NCI-H2029 (cell line): ENCODE measurements around the gene OARD1.
"Not testable (repeated sequence)": the region's sequence is repeated elsewhere in the genome, so short reads cannot be mapped to it uniquely, and the experiment has no call there.

Source experiments
- DNase-seq: peaks from one replicate; lab custom pipeline; 2025; lab: John Stamatoyannopoulos, UW

The OARD1 gene

GRCh38 chr6:41025966-41026530 is 46.1 kb downstream of the OARD1 start:
- DNase-seq: no peak

GRCh38 chr6:41023114-41023513 is 49.0 kb downstream of the OARD1 start:
- DNase-seq: no peak

- peak; percentile 35 for DNase-seq
These were observed 49.9 kb downstream of the OARD1 start for GRCh38 chr6:41022294-41022693.

GRCh38 chr6:41021832-41022231 is 50.3 kb downstream of the OARD1 start:
- DNase-seq: no peak

- no peak for DNase-seq
These were observed 54.5 kb downstream of the OARD1 start for GRCh38 chr6:41017663-41018062.

- not testable (repeated sequence) for DNase-seq
These were observed 56.3 kb downstream of the OARD1 start for GRCh38 chr6:41015860-41016259.

- no peak for DNase-seq
These were observed 57.4 kb downstream of the OARD1 start for GRCh38 chr6:41014780-41015179.
